ENCODE results near the gene GFAP.

- TF ChIP-seq POLR2A (IDR thresholded peaks at IDR 0.05) = no peak
- TF ChIP-seq, protein P1, sequence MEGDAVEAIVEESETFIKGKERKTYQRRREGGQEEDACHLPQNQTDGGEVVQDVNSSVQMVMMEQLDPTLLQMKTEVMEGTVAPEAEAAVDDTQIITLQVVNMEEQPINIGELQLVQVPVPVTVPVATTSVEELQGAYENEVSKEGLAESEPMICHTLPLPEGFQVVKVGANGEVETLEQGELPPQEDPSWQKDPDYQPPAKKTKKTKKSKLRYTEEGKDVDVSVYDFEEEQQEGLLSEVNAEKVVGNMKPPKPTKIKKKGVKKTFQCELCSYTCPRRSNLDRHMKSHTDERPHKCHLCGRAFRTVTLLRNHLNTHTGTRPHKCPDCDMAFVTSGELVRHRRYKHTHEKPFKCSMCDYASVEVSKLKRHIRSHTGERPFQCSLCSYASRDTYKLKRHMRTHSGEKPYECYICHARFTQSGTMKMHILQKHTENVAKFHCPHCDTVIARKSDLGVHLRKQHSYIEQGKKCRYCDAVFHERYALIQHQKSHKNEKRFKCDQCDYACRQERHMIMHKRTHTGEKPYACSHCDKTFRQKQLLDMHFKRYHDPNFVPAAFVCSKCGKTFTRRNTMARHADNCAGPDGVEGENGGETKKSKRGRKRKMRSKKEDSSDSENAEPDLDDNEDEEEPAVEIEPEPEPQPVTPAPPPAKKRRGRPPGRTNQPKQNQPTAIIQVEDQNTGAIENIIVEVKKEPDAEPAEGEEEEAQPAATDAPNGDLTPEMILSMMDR (IDR thresholded peaks at IDR 0.05) = no peak
These were observed 1.2 kb downstream of the GFAP start for GRCh38 chr17:44914148-44914547.
